ENCODE results near the gene CAP2. TPM values are rescaled to one million over a fixed set of nuclear protein-coding genes. Genes with fewer than 3 reads are reported as not detected.

Gene CAP2
- total and polyA plus RNA-seq, 2 experiments from 2014 or later: 4.8 to 22.5 TPM

DNA sequence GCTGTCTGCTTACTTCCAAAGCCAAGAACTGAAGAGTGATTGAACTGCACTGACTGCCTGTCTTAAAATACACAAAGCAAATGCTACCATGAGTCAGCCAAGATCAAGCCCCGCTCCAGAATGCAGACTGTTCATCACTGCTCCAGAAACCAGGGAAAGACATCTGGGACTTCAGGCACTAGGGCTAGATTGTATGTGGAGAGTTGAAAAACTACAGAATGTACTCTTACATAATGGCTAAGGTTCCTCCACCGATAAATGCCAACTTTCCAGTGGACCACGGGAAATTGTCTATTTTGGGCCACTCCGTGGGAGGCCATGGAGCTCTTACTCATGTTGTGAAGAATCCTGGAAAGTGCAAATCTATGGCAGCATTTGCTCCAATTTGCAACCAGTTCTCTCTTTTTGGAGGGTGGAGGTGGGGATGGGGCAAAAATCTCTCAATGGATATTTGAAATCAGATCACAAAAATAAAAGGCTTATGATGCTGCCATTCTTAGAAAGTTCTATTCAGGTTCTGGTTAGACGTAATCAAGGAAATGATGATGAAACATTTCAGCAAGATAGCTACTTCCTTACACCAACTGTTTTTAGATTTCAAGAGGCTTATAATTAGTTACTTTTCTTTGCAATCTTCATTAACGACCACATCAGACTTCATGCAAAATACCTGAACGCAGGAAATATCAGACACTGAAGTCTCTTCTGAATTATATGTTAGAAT, 11.8 kb upstream of the CAP2 start:
- Histone ChIP-seq H3K27ac (no peak overlapping the region), H3K4me3 (peak overlapping the region; percentile 35), H3K36me3 (ENCODE audit: low read depth) (no peaks in the 10 kb centered on the region), H3K4me2 (ENCODE audit: unreplicated experiment) (peak overlapping the region; percentile 56), H3K9me2 (ENCODE audit: insufficient read depth) (no peaks in the 10 kb centered on the region), H3K27me3 (replicated peaks; ENCODE audit: insufficient read depth) (no peaks in the 10 kb centered on the region), H4K20me1 (ENCODE audit: insufficient read depth) (no peaks in the 10 kb centered on the region), H3K4me1 (ENCODE audit: insufficient read depth) (peaks cover 17% of the 10 kb centered on the region), H3K79me2 (ENCODE audit: insufficient read depth) (no peaks in the 10 kb centered on the region), H3F3A (ENCODE audit: insufficient read depth) (peaks cover 18% of the 10 kb centered on the region), H2AFZ (0 out of 2 replicates have a peak overlapping the region, but pooled peaks have one; percentile 32), H3K9ac (no peak overlapping the region), H3K9me3 (ENCODE audit: low read depth) (no peaks in the 10 kb centered on the region)
- in situ Hi-C loops (cut with MboI): no loop called here
- DNase-seq: peak; percentile 80
- no peak for TF ChIP-seq EZH2phosphoT487 (IDR thresholded peaks at IDR 0.05; ENCODE audit: insufficient read depth, low read depth)
- TF ChIP-seq EZH2 (IDR thresholded peaks at IDR 0.05; ENCODE audit: insufficient read depth, poor library complexity, severe bottlenecking): no peak
- whole genome bisulfite sequencing, 2 experiments (ENCODE audit: low coverage in 1 of 2, low lambda C conversion rate in 2 of 2, missing lambda C conversion rate in 2 of 2): 34 to 36% methylated on average over 7 of the region's 7 CpGs

DNA sequence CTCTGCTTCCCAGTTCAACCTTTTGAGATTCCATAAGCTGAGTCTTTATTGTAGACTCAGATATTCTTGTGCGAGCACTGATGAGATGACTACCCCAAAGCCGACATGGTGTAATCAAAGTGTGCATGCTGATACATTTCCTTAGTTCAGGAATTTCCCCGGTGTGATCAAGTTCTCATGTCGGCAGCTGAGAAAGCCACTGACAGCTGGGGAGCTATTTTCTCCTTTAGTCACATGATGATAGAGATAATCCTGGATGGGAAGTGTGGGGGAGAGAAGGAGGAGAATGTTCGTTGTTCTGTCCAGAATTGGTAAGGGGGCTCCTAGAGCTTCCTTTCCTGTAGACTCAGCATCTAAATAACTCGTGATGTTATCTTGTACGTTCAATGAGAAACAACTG, 7.7 kb upstream of the CAP2 start:
- 36 to 37% methylated on average over 7 of the region's 7 CpGs for WGBS, 2 experiments (ENCODE audit: low coverage in 1 of 2, low lambda C conversion rate in 2 of 2, missing lambda C conversion rate in 2 of 2)

DNA sequence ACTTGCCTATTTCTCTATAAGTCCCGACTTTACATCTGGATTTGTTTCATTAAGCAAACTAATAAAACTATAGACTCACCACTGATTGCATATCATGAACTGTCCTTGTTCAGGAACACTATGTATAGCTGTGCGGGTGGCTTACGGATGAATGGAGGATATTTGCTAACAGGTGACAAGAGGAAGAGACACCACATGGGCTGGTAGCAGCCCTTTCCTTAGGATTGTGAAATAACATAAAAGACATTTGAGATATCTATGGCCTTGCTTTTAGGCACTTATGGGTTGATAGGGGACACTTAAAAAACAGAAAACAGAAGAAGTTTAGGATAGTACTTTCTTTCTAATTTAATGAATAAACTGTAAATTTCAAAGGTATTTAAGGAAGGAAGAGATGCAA, 5.0 kb upstream of the CAP2 start:
- Histone ChIP-seq H3K36me3 (ENCODE audit: low read depth) (no peaks in the 10 kb centered on the region), H3K9me2 (ENCODE audit: insufficient read depth) (no peaks in the 10 kb centered on the region; the same call in 1 of the 2 replicates), H3K9me3 (ENCODE audit: low read depth) (no peaks in the 10 kb centered on the region), H4K20me1 (ENCODE audit: insufficient read depth) (no peaks in the 10 kb centered on the region), H3K27ac (no peak overlapping the region), H3K9ac (no peak overlapping the region), H3K4me1 (ENCODE audit: insufficient read depth) (peaks cover 15% of the 10 kb centered on the region), H3K4me2 (ENCODE audit: unreplicated experiment) (no peak overlapping the region), H3F3A (ENCODE audit: insufficient read depth) (peaks cover 12% of the 10 kb centered on the region), H3K4me3 (no peak overlapping the region), H3K27me3 (replicated peaks; ENCODE audit: insufficient read depth) (no peaks in the 10 kb centered on the region), H3K79me2 (ENCODE audit: insufficient read depth) (no peaks in the 10 kb centered on the region), H2AFZ (no peak overlapping the region)
- in situ Hi-C loops (cut with MboI): no loop called here
- no peak for DNase-seq
- TF ChIP-seq EZH2 (IDR thresholded peaks at IDR 0.05; ENCODE audit: insufficient read depth, poor library complexity, severe bottlenecking) (no peak), EZH2phosphoT487 (IDR thresholded peaks at IDR 0.05; ENCODE audit: insufficient read depth, low read depth) (no peak)
- 93 to 98% methylated on average over 3 of the region's 3 CpGs for WGBS, 2 experiments (ENCODE audit: low coverage in 1 of 2, low lambda C conversion rate in 2 of 2, missing lambda C conversion rate in 2 of 2)

More for the DNA sequence above, 7.7 kb upstream of the CAP2 start:
- Histone ChIP-seq H3K27ac (no peak overlapping the region), H3K9me3 (ENCODE audit: low read depth) (no peaks in the 10 kb centered on the region), H3K9ac (no peak overlapping the region), H2AFZ (peak overlapping the region; percentile 62), H3F3A (ENCODE audit: insufficient read depth) (peaks cover 16% of the 10 kb centered on the region), H3K4me3 (no peak overlapping the region), H3K79me2 (ENCODE audit: insufficient read depth) (no peaks in the 10 kb centered on the region), H3K9me2 (ENCODE audit: insufficient read depth) (no peaks in the 10 kb centered on the region), H3K36me3 (ENCODE audit: low read depth) (no peaks in the 10 kb centered on the region), H3K4me1 (ENCODE audit: insufficient read depth) (peaks cover 22% of the 10 kb centered on the region), H3K4me2 (ENCODE audit: unreplicated experiment) (peak overlapping the region; percentile 7), H3K27me3 (replicated peaks; ENCODE audit: insufficient read depth) (no peaks in the 10 kb centered on the region), H4K20me1 (ENCODE audit: insufficient read depth) (no peaks in the 10 kb centered on the region)
- in situ Hi-C loops (cut with MboI): no loop called here
- no peak for TF ChIP-seq EZH2 (IDR thresholded peaks at IDR 0.05; ENCODE audit: insufficient read depth, poor library complexity, severe bottlenecking)
- no peak for TF ChIP-seq EZH2phosphoT487 (IDR thresholded peaks at IDR 0.05; ENCODE audit: insufficient read depth, low read depth)
- peak; percentile 41 for DNase-seq

DNA sequence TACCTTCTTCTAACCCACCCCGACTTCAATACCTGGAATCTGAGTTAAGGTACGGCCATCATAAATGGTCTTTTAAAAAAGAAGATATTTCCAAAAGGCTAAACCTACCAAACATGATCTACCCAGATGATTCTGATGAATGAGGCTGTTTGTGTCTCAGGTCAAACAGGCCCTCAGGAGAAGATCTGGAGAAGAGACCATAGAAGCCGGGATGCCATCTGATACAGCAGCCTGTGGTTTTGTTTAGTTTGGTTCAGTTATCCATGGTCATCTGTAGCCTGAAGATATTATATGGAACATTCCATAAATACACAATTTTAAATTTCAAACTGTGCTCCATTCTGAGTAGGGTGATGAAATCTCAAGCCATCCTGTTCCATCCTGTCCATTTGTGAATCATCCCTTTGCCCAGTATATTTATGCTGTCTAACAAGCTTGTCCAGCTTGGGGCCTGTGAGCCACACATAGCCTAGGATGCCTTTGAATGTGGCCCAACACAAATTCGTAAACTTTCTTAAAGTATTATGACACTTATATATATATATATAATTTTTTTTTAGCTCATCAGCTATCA, 4.0 kb upstream of the CAP2 start:
- in situ Hi-C loops (cut with MboI): no loop called here
- Histone ChIP-seq H3K36me3 (ENCODE audit: low read depth) (no peaks in the 10 kb centered on the region), H3K27ac (0 out of 2 replicates have a peak overlapping the region, but pooled peaks have one; percentile 19), H3K9ac (no peak overlapping the region), H4K20me1 (ENCODE audit: insufficient read depth) (no peaks in the 10 kb centered on the region), H2AFZ (peak overlapping the region; percentile 73), H3K4me1 (ENCODE audit: insufficient read depth) (peaks cover 15% of the 10 kb centered on the region), H3K4me2 (ENCODE audit: unreplicated experiment) (no peak overlapping the region), H3K79me2 (ENCODE audit: insufficient read depth) (no peaks in the 10 kb centered on the region), H3K9me2 (ENCODE audit: insufficient read depth) (no peaks in the 10 kb centered on the region; the same call in 1 of the 2 replicates), H3K9me3 (ENCODE audit: low read depth) (no peaks in the 10 kb centered on the region), H3K4me3 (no peak overlapping the region), H3F3A (ENCODE audit: insufficient read depth) (peaks cover 16% of the 10 kb centered on the region), H3K27me3 (replicated peaks; ENCODE audit: insufficient read depth) (no peaks in the 10 kb centered on the region)
- no peak for TF ChIP-seq EZH2phosphoT487 (IDR thresholded peaks at IDR 0.05; ENCODE audit: insufficient read depth, low read depth)
- no peak for TF ChIP-seq EZH2 (IDR thresholded peaks at IDR 0.05; ENCODE audit: insufficient read depth, poor library complexity, severe bottlenecking)
- 96% methylated on average over 4 of the region's 4 CpGs for WGBS, 2 experiments (ENCODE audit: low coverage in 1 of 2, low lambda C conversion rate in 2 of 2, missing lambda C conversion rate in 2 of 2)
- DNase-seq: peak; percentile 74

Measured in GM23248 (cell line).